Measurements from ENCODE around the gene SLC22A4. TPM values are rescaled to one million over a fixed set of nuclear protein-coding genes. Genes with fewer than 3 reads are reported as not detected.

The SLC22A4 gene
- total RNA-seq, 2 donors from 2014 or later = 0.68 TPM; not detected in 1

GRCh38 chr5:132325691-132326090 lies 31.5 kb downstream of the SLC22A4 start:
- Mint-ChIP-seq H3K27ac (no peak overlapping the region), H3K4me1 (peaks cover 14% of the 10 kb centered on the region), H3K27me3 (ENCODE audit: insufficient read depth) (no peaks in the 10 kb centered on the region), H3K9me3 (no peaks in the 10 kb centered on the region), H3K4me3 (no peak overlapping the region), H3K36me3 (ENCODE audit: low read depth) (no peaks in the 10 kb centered on the region)
- no peak for TF ChIP-seq CTCF (conservative IDR thresholded peaks at IDR 0.05)
- no peaks in the 10 kb centered on the region for H3K27me3 ChIP-seq (ENCODE audit: control insufficient read depth, insufficient read depth, low read length, poor library complexity, severe bottlenecking)
- no peak overlapping the region for H3K27ac ChIP-seq (ENCODE audit: low read depth, low read length)
- no peak overlapping the region for H3K4me3 ChIP-seq (ENCODE audit: low read length)
- no peaks in the 10 kb centered on the region for H3K9me3 ChIP-seq (ENCODE audit: control insufficient read depth, low read length)
- no peak overlapping the region for H3K9ac ChIP-seq (ENCODE audit: extremely low read depth, low read length, poor library complexity, severe bottlenecking)
- no peak for DNase-seq
- H3K4me1 ChIP-seq (ENCODE audit: control insufficient read depth, insufficient read depth, low read length) = peaks cover 14% of the 10 kb centered on the region
- 81 to 91% methylated on average over 4 of the region's 4 CpGs for WGBS, 2 experiments (ENCODE audit: insufficient coverage in 1 of 2, insufficient read length in 1 of 2)
- no peaks in the 10 kb centered on the region for H3K36me3 ChIP-seq (ENCODE audit: control insufficient read depth, insufficient read depth, low read length)

- Mint-ChIP-seq H3K9me3 (no peaks in the 10 kb centered on the region), H3K27me3 (ENCODE audit: insufficient read depth) (no peaks in the 10 kb centered on the region), H3K27ac (no peak overlapping the region), H3K4me3 (no peak overlapping the region), H3K4me1 (peaks cover 8% of the 10 kb centered on the region), H3K36me3 (ENCODE audit: low read depth) (no peaks in the 10 kb centered on the region)
- Histone ChIP-seq H3K9me3 (ENCODE audit: control insufficient read depth, low read length) (no peaks in the 10 kb centered on the region), H3K36me3 (ENCODE audit: control insufficient read depth, insufficient read depth, low read length) (no peaks in the 10 kb centered on the region), H3K4me3 (ENCODE audit: low read length) (no peak overlapping the region), H3K9ac (ENCODE audit: extremely low read depth, low read length, poor library complexity, severe bottlenecking) (no peak overlapping the region), H3K4me1 (ENCODE audit: control insufficient read depth, insufficient read depth, low read length) (peaks cover 10% of the 10 kb centered on the region), H3K27ac (ENCODE audit: low read depth, low read length) (no peak overlapping the region), H3K27me3 (ENCODE audit: control insufficient read depth, insufficient read depth, low read length, poor library complexity, severe bottlenecking) (no peaks in the 10 kb centered on the region)
- WGBS, 2 experiments (ENCODE audit: insufficient coverage in 1 of 2, insufficient read length in 1 of 2) = 98 to 100% methylated on average over 1 to 2 of the region's 2 CpGs
- no peak for DNase-seq
- TF ChIP-seq CTCF (conservative IDR thresholded peaks at IDR 0.05) = no peak
These were observed 33.2 kb downstream of the SLC22A4 start for GRCh38 chr5:132327252-132327955.

GRCh38 chr5:132334812-132335211 lies 40.6 kb downstream of the SLC22A4 start:
- Histone ChIP-seq H3K4me3 (ENCODE audit: low read length) (no peak overlapping the region), H3K4me1 (ENCODE audit: control insufficient read depth, insufficient read depth, low read length) (no peaks in the 10 kb centered on the region), H3K9ac (ENCODE audit: extremely low read depth, low read length, poor library complexity, severe bottlenecking) (no peak overlapping the region), H3K27me3 (ENCODE audit: control insufficient read depth, insufficient read depth, low read length, poor library complexity, severe bottlenecking) (no peaks in the 10 kb centered on the region), H3K27ac (ENCODE audit: low read depth, low read length) (no peak overlapping the region), H3K36me3 (ENCODE audit: control insufficient read depth, insufficient read depth, low read length) (no peaks in the 10 kb centered on the region), H3K9me3 (ENCODE audit: control insufficient read depth, low read length) (no peaks in the 10 kb centered on the region)
- Mint-ChIP-seq H3K36me3 (ENCODE audit: low read depth) (no peaks in the 10 kb centered on the region), H3K27ac (no peak overlapping the region), H3K4me1 (no peaks in the 10 kb centered on the region), H3K4me3 (no peak overlapping the region), H3K27me3 (ENCODE audit: insufficient read depth) (no peaks in the 10 kb centered on the region), H3K9me3 (peaks cover 18% of the 10 kb centered on the region)
- no peak for DNase-seq
- 92 to 93% methylated on average over 2 to 3 of the region's 3 CpGs for WGBS, 2 experiments (ENCODE audit: insufficient coverage in 1 of 2, insufficient read length in 1 of 2)
- no peak for TF ChIP-seq CTCF (conservative IDR thresholded peaks at IDR 0.05)
